Activated effector memory CD4-positive, alpha-beta T cell treated with Interleukin-2 at 50 U/mL for 16 hours (primary cell): Measurements from ENCODE around the gene CCDC93.

ENCODE experiments used
- DNase-seq: peaks from one replicate; pipeline ENCODE4 v3.0.0-alpha.2; 2020

The CCDC93 gene

DNA sequence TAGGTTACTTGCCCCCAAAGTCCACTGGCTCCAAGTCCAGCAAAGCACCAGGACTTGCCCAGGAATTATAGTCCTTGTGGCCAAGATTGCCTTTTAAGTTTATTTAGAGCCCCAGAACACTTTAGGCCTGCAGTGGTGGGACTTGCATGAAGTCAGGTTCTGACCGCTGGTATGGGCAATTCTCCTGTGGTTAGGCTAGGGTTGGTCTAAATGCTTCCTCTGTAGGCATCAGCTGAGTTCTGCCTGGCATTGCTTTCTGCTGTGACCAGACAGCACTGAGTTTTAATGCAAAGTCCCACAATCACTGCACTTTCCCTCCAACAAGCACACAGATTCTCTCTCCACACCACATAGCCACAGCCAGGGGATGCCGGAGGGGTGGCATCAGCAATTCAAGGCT lies 134.9 kb downstream of the CCDC93 start:
- DNase-seq = no peak

DNA sequence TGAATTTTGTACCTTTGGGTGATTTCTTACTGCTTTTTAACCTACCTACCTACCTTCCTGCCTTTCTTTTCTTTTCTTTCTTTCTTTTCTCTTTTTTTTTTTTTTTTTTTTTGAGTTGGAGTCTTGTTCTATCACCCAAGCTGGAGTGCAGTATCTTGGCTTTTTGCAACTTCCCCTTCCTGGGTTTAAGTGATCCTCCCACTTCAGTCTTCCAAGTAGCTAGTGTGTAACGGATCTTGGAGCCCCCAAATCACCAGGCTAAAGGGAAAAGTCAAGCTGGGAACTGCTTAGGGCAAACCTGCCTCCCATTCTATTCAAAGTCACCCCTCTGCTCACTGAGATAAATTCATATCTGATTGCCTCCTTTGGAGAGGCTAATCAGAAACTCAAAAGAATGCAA lies 138.1 kb downstream of the CCDC93 start:
- no peak for DNase-seq
